HuH-7.5 (cell line): ENCODE data around the gene CAMK1.

ENCODE experiments used
- DNase-seq: peaks from one replicate; pipeline ENCODE4 v3.0.0; 2011; ENCODE audit warnings: low spot score

Gene CAMK1

DNA sequence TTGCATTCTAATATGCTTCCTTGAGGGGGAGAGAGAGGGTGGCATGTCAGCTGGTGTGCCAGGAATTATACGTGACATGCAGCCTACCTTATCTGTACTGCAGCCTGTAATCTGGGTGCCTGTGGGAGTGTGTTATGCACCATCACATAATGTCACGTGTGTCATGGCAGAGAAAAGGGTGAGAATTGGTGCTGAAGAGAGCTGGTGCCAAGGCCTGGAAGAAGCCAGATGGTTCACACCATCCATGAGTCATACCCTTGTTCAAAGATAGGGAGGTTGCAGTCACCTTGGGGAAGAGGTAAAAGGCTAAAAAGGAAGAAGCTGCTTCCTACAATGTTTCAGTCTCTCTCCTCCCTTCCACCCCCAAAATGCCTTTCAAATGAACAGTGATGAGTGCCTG is 32.9 kb downstream of the CAMK1 start:
- no peak for DNase-seq

DNA sequence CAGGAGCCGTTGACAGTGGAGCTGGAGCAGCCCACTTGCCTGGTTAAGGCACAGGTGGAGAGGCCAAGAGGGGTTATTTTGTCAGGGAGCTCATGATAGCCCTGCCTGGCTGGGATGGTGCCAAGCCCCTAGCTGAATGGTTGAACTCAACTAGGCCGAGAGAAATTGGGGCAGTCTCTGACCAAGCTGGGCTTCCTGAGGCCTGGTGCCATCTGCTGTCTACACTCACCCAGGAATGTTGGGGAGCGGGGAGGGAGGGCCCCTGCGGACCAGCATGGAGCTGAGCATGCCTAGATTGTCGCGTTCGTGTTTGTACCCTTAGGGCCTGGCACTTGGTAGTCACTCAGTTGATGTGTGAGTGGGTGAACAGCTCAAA is 37.0 kb downstream of the CAMK1 start:
- DNase-seq: no peak

DNA sequence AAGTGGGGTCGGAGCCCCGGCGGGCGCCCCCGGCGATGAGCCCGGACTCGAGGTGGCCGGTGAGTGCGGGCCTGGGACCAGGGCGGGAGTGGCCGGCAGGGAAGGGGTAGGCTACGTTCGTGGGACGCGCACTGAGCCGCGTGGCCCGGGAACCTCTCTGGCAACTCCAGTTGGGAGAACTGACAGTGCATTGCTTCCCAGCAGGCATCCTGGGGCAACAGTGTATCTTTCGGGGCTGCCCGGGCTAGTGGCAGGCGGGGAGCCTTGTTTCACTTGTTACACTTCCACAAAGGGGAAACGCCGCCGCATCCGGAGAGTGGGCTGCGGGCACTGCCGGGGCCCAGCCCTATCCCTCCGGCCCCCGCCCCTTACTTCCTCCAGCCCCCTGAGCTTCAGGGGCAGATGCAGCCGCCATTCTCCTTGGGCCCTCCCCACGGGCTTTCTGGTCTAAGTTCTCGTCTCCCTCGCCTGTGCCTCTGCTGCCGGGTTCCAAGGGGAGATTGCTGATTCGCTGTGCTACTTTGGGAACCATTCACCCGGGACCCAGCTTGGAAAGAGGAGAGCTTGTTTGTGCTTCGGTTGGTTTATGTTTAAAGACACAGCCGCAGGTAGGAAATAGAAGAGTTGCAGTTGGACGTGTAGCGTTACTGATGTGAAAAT is 37.5 kb downstream of the CAMK1 start:
- peak; percentile 70 for DNase-seq

DNA sequence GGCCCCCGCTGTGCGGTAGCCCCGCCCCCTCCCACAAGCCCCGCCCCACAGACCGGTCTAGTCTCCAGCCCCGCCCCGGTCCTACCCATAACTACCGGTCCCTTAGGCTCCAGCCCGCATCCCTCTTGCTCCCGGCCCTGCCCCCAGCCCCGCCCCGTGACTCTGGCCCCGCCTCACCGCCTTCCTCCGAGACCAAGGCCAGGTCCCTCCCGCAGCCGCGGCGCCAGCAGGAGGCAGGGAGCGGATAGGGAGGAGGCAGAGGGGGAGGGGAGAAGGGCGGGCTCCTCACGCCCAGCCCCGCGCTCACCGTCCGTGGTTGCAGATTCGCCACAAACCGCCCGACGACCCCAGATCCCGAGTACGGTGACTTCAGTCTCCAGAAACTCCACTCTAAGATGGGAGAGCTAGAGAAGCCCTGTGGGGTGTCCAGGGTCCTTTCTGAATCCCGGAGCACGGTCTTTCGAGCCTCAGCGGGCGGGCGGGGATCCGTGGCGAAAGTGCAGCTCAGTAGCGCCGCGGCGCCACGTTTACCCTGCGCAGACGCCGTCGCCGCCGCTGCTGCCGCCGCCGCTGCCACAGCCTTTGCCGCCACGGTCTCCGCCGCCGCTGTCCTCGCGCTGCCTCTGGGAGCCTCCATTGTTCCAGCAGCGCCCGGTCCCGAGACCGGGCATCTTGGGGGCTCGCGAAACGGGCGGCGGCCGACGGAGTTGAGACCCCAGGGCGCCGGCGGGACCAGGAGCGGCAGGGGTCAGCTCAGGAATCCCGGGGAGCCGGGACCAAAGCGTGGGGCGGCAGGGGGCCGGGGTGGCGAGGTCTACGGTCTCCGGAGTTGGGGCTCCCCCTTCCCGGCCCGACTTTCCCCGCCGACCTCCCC is 38.3 kb downstream of the CAMK1 start, which contains the start of gene BRPF1:
Gene BRPF1, plus strand, starts transcription at position 530 of the 874 bp plus-strand sequence. CDS start 2,406 bp downstream, outside the sequence.
- peak; percentile 99 for DNase-seq

DNA sequence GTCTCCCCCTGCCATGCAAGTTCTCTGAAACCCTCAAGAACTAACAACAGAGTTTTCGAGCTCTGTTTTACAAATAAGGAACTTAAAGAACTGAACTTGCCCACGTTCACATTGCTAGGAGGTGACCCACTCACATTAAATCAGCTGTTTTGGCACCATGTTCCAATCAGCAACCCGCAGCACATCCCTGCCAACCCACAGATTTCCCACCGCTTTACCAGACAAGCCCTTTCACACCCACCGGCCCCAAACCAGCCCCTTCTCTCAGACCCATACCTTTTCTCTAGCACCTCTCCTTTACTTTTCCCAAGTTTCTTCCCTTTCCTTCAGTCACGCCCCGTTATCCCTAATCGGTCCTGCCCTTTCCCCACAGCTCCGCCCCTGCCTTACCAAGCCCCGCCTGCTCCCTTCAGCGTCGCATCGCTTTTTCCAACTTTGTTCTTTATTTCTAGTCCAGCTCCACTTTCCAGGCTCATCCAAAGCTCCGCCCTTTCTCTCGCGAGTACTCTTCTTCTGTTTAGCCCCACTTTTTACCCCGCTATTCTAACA is 39.0 kb downstream of the CAMK1 start:
- DNase-seq: peak; percentile 90

DNA sequence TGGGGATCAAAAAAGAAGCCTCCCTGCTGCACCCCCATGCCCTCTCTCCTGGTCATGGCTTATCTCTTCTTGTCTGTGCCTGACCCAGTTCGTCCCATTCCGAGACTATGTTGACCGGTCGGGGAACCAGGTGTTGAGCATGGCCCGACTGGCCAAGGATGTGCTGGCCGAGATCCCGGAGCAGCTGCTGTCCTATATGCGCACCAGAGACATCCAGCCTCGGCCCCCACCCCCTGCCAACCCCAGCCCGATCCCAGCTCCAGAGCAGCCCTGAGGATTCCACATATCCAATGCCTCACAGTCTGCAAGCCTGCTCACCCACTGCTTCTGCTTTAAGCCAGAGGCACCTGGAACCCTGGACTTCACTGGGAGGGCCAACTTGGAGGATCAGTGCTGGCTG is 40.3 kb downstream of the CAMK1 start:
- DNase-seq: no peak

DNA sequence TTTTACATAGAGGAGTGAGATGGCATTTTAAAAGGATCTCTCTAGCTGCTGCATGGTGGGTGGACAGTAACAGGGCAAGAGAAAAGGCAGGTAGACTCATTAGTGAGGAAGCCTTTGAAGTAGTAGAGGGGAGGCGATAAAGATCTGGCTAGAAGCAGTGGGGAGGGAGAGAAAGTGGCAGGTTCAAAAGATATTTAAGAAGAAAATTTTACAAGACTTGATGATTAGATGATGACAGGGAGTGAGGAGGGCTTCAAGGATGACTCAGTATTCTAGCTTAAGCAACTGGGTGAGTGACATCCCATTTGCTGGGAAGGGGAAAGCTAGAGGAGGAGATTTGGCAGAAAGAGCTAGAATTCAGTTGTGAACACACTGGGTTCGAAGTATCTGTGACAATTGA is 42.0 kb downstream of the CAMK1 start:
- DNase-seq: no peak

DNA sequence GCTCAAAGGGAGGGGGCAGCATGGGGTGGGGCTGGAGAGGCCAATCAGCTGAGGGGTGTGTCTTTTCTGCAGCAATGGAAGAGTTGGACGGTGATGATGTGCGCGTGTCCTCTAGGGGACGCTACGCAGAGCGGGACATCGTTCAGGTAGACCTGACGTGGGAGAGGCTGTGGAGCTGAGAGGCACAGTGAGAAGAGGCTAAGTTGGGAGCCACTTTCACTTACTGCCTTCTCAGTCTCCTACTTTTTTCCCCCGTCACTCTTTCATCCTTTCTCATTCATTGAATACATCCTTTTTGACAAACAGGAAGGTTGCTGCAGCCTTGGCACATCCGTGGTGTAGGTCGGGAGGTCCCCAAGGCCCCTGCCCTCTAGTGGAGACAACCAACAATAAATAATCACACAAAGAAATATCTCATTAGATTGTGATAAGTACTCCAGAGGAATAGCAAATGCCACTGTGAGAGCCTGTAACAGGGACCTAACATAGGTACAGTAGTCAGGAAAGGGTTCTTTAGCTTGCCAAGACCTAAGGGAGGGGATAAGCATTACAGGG is 42.6 kb downstream of the CAMK1 start:
- DNase-seq: no peak

DNA sequence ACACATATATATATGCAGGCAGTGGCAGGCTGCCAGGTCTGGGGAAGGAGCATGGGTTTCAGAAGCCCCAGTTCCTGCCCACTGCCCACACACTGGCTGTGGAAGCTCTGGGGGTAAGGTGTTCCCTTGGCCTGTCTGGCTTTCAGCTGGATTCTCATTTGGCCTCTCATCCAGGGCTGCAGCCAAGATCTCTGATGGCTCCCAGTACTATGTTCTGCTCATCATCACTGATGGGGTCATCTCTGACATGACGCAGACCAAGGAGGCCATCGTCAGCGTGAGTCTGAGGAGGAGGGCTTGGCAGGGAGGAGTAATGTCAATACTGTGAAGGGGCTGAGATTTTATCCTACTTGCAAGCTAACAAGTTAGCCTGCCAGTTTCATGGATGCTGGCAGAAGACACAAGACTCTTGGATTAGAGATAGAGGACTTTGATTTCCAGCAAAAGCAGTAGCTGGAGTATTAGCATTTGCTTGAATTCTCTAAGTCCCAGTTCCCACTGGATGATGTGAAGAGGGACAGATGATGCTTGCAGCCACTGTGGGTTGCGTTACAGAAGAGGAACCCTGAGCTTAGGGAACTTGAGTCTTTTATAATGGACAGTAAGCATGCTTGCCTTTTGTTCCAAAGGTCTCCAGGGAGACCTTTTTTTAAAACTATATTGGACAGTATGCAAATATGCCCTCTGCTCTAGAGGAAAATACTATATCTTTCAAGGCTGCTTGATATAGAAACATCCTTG is 43.8 kb downstream of the CAMK1 start:
- peak; percentile 4 for DNase-seq

DNA sequence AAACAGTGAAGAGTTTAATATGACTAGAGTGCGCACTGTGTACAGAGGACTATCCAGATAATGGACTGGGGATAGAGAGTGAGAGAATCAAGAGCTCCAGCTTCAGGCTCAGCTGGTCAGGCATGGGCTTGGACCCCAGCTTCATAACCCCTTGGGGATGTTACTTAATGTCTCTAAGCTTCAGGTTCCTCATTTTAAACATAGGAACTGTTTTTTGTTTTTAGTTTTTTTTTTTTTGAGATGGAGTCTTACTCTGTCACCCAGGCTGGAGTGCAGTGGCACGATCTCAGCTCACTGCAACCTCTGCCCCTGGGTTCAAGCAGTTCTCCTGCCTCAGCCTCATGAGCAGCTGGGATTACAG is 48.1 kb downstream of the CAMK1 start:
- DNase-seq: no peak

DNA sequence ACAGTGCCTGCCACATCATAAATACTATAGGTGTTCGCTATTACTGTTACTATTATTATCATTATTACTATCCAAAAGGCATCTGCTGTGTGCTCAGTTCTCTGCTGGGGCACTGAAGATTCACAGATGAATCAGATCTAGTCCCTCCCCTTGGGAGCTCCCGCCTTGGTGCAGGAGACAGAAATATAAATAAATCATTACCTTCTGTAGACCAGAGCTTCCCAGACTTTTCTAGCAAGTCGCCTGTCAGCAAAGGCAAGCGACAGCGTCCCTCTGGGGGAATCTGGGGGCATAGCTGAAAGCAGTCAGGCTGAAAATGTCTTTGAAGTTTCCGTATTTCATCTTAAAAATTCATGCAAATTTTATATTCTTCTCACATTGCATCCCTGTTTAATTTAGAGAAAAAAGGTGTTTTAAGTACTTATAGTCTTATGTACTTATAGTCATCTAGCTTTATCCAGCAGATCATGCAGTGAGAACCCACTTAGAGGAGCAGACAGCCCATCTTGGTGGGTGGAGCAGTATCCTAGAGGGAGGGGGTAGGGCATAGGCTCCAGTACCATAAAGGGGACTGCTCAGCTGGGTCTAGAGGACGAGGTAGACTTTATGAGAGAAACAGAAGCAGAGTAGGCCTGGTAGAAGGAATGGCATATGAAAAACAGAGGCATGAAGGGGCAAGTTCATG is 48.6 kb downstream of the CAMK1 start:
- DNase-seq: no peak

DNA sequence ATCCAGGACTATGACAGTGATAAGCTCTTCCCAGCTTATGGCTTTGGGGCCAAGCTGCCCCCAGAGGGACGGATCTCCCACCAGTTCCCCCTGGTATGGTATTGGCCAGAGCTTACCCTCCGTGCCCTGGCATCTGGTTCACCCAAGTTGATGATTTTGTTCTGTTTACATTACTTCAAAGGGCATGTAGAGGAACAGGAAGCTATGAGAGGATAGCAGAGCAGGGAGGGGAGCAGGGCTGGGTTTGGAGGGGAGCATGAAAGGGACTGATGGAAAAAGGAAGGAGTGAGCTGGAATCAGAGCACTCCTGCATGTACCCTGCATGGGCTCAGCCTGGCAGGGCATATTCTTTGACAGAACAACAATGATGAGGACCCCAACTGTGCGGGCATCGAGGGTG is 51.6 kb downstream of the CAMK1 start:
- DNase-seq: no peak

DNA sequence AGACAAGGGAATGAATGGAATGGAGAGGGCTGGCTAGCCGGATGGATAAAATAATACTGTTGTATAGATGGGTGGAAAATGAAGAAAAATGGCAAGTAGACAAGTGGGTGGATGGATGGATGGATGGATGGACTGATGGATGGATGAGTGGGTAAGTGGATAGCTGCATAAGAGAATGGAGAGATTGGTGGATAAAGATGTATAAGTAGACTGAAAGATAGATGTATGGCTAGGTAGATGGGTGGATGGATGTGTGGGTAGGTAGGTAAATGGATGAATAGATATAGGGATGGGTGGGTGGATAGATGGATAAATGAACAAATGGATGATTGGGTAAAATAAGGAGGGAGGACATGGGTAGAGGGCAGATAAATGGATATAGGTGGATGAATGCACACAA is 52.2 kb downstream of the CAMK1 start:
- no peak for DNase-seq

DNA sequence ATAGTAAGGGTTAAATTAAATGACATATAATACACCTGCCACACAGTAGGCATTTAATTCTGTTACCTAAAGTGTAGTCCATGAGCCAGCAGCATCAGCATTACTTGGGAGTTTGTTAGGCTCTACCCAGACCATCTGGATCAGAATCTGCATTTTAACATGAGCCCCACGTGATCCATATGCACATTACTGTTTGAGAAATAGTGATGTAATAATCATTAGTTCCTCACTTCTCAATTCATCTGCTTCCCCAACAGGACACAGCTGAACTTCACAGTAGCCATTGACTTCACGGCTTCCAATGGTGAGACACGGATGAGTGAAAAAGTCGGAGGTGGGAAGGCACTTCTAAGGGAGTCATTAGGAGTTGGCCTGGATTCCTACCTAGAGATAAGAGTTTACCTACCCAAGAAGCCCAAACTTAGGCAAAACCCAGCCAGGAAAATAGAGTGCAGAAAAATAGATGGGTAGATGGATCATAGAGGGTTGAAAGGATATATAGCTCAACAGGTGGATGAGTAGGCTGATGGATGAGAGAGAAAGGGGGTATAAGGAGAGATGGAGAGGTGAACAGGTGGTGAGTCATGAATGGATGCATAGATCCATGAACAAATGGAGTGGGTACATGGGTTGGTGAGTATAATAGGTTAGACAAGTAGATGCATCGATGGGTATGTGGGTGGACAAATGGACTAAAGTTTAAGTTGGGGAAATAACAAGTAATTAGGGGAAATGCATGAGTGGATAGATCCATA is 52.8 kb downstream of the CAMK1 start:
- no peak for DNase-seq

DNA sequence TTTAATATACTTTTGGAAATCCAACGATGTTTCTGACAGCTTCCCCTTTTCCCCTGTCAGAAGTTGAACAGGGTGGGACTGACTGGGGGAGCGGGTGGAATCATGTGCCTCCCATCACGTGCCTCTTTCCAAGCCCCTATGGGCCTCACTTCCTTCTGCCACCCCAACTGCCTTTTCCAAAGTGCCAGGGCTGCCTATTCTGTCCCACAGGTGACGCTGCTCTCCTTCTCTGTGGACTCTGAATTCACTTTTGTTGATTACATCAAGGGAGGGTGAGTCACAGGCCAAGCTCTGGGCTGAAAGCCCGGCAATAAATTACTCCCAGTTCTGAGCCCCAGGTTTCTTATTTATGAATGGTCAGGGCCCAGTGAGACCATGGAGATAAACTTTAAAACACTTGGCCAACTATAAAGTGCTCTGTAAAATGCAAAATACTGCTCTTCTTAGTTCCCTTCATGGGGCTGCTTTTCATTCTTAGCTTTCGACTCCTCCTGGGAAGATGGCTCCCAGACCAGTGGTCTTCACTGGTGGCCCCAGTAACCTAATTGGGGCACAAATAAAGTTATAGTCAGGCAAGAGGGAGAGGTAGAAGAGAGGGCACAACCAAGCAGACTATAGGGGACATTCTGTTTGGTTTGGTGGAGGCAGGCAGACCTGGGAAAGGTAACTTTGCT is 53.8 kb downstream of the CAMK1 start:
- DNase-seq: peak; percentile 64

DNA sequence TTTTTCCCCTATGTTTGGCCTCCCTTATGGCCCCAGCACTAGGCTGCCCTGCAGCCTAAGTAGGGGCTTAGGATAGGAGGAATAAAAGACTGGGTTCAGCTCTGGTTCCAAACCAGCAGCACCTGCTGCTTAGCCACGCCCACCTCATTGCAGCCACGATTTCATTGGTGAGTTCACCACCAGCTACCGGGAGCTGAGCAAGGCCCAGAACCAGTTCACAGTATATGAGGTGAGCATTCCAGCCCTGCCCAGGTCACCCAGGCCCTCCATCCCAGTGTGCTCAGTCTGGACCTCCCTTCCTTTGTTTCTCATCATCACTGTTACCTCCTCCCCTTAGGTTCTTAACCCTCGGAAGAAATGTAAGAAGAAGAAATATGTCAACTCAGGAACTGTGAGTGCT is 54.6 kb downstream of the CAMK1 start:
- DNase-seq: no peak

DNA sequence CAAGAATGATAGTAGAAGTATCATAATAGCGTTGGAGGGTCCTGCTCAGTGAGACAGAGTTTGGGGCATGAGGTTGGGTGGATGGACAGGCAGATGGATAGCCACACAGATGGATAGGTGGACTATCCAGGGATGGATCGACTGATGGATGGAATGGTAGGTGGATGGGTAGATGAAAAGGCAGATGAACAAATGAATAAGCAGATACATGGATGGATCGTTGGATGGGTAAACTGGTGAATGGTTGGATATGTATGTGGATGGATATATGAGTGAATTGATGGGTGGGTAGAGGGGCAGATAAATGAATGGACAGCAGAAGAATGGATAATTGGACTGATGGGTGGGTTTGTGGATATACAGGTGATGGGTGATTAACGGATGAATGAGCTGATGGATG is 56.6 kb downstream of the CAMK1 start:
- no peak for DNase-seq

DNA sequence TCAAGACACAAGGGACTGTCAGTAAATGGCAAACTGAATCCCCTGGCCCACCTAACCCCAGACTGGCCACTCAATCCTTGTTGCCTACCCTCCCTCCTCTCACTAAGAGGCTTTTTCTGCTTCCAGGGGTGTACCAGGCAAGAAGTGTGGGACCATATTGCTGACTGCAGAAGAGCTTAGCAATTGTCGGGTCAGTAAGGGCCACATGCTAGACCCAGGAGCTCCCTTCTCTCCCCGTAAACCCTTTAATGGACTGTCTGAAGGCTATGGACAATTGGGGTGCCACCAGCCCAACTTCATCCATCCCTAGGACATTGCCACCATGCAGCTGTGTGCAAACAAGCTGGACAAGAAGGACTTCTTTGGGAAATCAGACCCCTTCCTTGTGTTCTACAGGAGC is 57.3 kb downstream of the CAMK1 start:
- no peak for DNase-seq

DNA sequence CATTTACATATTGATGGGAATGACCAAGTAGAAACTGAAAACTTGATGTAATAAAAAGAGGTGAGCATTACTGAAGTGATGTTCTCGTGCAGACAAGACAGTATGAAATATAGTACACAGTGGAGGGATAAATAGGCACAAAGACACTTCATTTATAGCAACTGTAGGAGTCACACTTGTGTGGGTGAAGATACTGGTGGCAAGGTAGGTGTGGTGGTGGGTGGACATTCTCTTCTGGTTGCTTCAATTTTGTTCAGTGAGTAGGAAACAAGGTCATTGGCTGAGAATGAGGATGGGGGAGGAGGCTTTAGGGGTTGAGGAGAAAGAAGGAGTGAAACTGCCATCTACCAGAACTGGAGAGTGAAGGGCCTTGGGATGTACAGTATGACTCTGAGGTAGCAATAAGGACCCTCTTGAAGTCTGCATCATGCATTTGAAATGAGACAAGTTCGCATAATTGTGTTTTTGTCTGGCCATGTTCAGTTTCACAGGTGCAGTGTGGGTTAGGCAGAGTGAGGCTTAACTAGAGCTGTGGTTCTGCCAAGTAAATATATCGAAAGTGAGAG is 59.5 kb downstream of the CAMK1 start:
- DNase-seq: no peak
